DND-41 (cell line): ENCODE results near the gene MANBA.

Source experiments
- ATAC-seq: fragments of 200-7000 bp; cut with Tn5 transposase; 3 replicates; pipeline ENCODE4 v1.9.1; 2021; ENCODE audit warnings: low read depth; ENCODE audit not compliant: insufficient read depth
- DNase-seq: peaks from one replicate; pipeline ENCODE4 v3.0.0-alpha.2; 2020
- H2AFZ ChIP-seq: 2 replicates; pipeline ENCODE4 v1.6.0; 2012; ENCODE audit warnings: low read depth, low read length
- H3K27ac ChIP-seq: 2 replicates; pipeline ENCODE4 v1.5.1; 2012; ENCODE audit warnings: low read length, inconsistent platforms
- H3K27me3 ChIP-seq: fragments of 200-600 bp; sonication (generic); 2 replicates; pipeline ENCODE4 v1.6.0; 2012; ENCODE audit warnings: low read length, mild to moderate bottlenecking, inconsistent platforms; ENCODE audit not compliant: insufficient read depth, poor library complexity
- H3K36me3 ChIP-seq: 2 replicates; pipeline ENCODE4 v1.5.1; 2012; ENCODE audit warnings: low read length, inconsistent platforms; ENCODE audit not compliant: insufficient read depth
- H3K4me1 ChIP-seq: 2 replicates; pipeline ENCODE4 v1.5.1; 2012; ENCODE audit warnings: mild to moderate bottlenecking, low read length; ENCODE audit not compliant: insufficient read depth
- H3K4me2 ChIP-seq: 2 replicates; pipeline ENCODE4 v1.6.0; 2012; ENCODE audit warnings: mild to moderate bottlenecking, moderate library complexity, low read length, inconsistent platforms; ENCODE audit not compliant: insufficient read depth
- H3K4me3 ChIP-seq, 2 experiments: fragments of 200-600 bp in 1 of 2; shearing (Covaris generic) in 1 of 2; 2 replicates each; pipeline ENCODE4 v1.5.1; 2012 to 2016; ENCODE audit warnings: inconsistent platforms in 2 of 2, low read length in 2 of 2, mild to moderate bottlenecking in 2 of 2, low read depth in 1 of 2, moderate library complexity in 1 of 2
- H3K79me2 ChIP-seq: 2 replicates; pipeline ENCODE4 v1.6.0; 2012; ENCODE audit warnings: low read length, inconsistent platforms; ENCODE audit not compliant: insufficient read depth
- H3K9ac ChIP-seq: 2 replicates; pipeline ENCODE4 v1.6.0; 2012; ENCODE audit warnings: low read depth, mild to moderate bottlenecking, inconsistent platforms, low read length, moderate library complexity
- H3K9me3 ChIP-seq: 2 replicates; pipeline ENCODE4 v1.5.1; 2012; ENCODE audit warnings: low read length, moderate library complexity, mild to moderate bottlenecking, inconsistent platforms; ENCODE audit not compliant: insufficient read depth, severe bottlenecking
- H4K20me1 ChIP-seq: 2 replicates; pipeline ENCODE4 v1.6.0; 2012; ENCODE audit warnings: low read length; ENCODE audit not compliant: insufficient read depth
- CTCF ChIP-seq: IDR thresholded peaks from 2 replicates; pipeline ENCODE4 v1.5.1; 2012; ENCODE audit warnings: borderline replicate concordance, low read length, moderate library complexity, mild to moderate bottlenecking; ENCODE audit not compliant: poor library complexity, severe bottlenecking; ENCODE audit errors: extremely low read depth
- EZH2 ChIP-seq: IDR thresholded peaks from 3 replicates; pipeline ENCODE4 v1.6.1; 2012; ENCODE audit warnings: borderline replicate concordance, low read depth, mild to moderate bottlenecking, moderate library complexity, low read length, inconsistent platforms; ENCODE audit not compliant: severe bottlenecking

Gene MANBA

GRCh38 chr4:102759831-102760644 is 730 bp downstream of the MANBA start:
- Histone ChIP-seq H3K36me3 (no peaks in the 10 kb centered on the region), H3K4me1 (peaks cover 33% of the 10 kb centered on the region), H3K9ac (peak overlapping the region; percentile 69), H2AFZ (peak overlapping the region; percentile 98), H4K20me1 (no peaks in the 10 kb centered on the region), H3K9me3 (no peaks in the 10 kb centered on the region), H3K4me2 (peak overlapping the region; percentile 89), H3K27ac (peak overlapping the region; percentile 71), H3K79me2 (peaks cover 31% of the 10 kb centered on the region; the same call in 1 of the 2 replicates), H3K4me3 (peak overlapping the region; percentile 75 to 91), H3K27me3 (no peaks in the 10 kb centered on the region)
- DNase-seq = peak; percentile 7
- TF ChIP-seq EZH2 = no peak
- TF ChIP-seq CTCF = no peak
- ATAC-seq = peak; percentile 34

- no peaks in the 10 kb centered on the region for H3K36me3 ChIP-seq
- H3K9me3 ChIP-seq = no peaks in the 10 kb centered on the region
- no peak overlapping the region for H3K9ac ChIP-seq
- no peak for DNase-seq
- peaks cover 33% of the 10 kb centered on the region for H3K4me1 ChIP-seq
- H3K27me3 ChIP-seq = no peaks in the 10 kb centered on the region
- H3K4me2 ChIP-seq = peak overlapping the region; percentile 36
- no peak overlapping the region; a peak in 1 of 4 replicates for H3K4me3 ChIP-seq
- TF ChIP-seq EZH2 = no peak
- no peak for TF ChIP-seq CTCF
- peaks cover 31% of the 10 kb centered on the region; the same call in 1 of the 2 replicates for H3K79me2 ChIP-seq
- H4K20me1 ChIP-seq = no peaks in the 10 kb centered on the region
- no peak overlapping the region for H3K27ac ChIP-seq
- no peak for ATAC-seq
- no peak overlapping the region for H2AFZ ChIP-seq
Observed at GRCh38 chr4:102758241-102759160, 2.3 kb downstream of the MANBA start.

GRCh38 chr4:102757681-102758080 is 3.1 kb downstream of the MANBA start:
- H3K27ac ChIP-seq = no peak overlapping the region
- peaks cover 31% of the 10 kb centered on the region; the same call in 1 of the 2 replicates for H3K79me2 ChIP-seq
- no peak overlapping the region for H3K4me3 ChIP-seq
- peaks cover 33% of the 10 kb centered on the region for H3K4me1 ChIP-seq
- DNase-seq (no peak), ATAC-seq (no peak)
- no peak overlapping the region for H3K9ac ChIP-seq
- H2AFZ ChIP-seq = no peak overlapping the region
- no peaks in the 10 kb centered on the region for H3K27me3 ChIP-seq
- H3K4me2 ChIP-seq = no peak overlapping the region; the same call in 1 of the 2 replicates
- no peaks in the 10 kb centered on the region for H3K36me3 ChIP-seq
- TF ChIP-seq CTCF = no peak
- TF ChIP-seq EZH2 = no peak
- no peaks in the 10 kb centered on the region for H3K9me3 ChIP-seq
- no peaks in the 10 kb centered on the region for H4K20me1 ChIP-seq
